Hippocampal formation (tissue), 2 donors: ENCODE results near the gene ATP6V1B1.

Experiments used
- DNase-seq, 2 donors: peaks; one replicate each; lab custom pipeline; 2025; lab: John Stamatoyannopoulos, UW

The ATP6V1B1 gene

GRCh38 chr2:70901227-70902066 is 34.3 kb upstream of the ATP6V1B1 start:
- DNase-seq: no peak

- no peak for DNase-seq
Measured at GRCh38 chr2:70902067-70902442, 33.6 kb upstream of the ATP6V1B1 start.

GRCh38 chr2:70902579-70902978 is 33.1 kb upstream of the ATP6V1B1 start:
- DNase-seq: no peak

- DNase-seq: no peak
Measured at GRCh38 chr2:70903171-70903570, 32.5 kb upstream of the ATP6V1B1 start.

GRCh38 chr2:70903641-70904340 is 31.9 kb upstream of the ATP6V1B1 start:
- DNase-seq: no peak

GRCh38 chr2:70904371-70905216 is 31.1 kb upstream of the ATP6V1B1 start:
- DNase-seq: no peak

- no peak for DNase-seq
Measured at GRCh38 chr2:70905443-70906421, 30.0 kb upstream of the ATP6V1B1 start.

- no peak for DNase-seq
Measured at GRCh38 chr2:70906439-70907005, 29.2 kb upstream of the ATP6V1B1 start.

- DNase-seq: no peak
Measured at GRCh38 chr2:70907130-70908057, 28.3 kb upstream of the ATP6V1B1 start.

GRCh38 chr2:70916291-70916690 is 19.4 kb upstream of the ATP6V1B1 start:
- DNase-seq: no peak

- DNase-seq: no peak
Measured at GRCh38 chr2:70918016-70918415, 17.7 kb upstream of the ATP6V1B1 start.

GRCh38 chr2:70919672-70920366 is 15.9 kb upstream of the ATP6V1B1 start:
- peak; percentile 48 to 68 for DNase-seq

- DNase-seq: no peak
Measured at GRCh38 chr2:70920367-70920715, 15.4 kb upstream of the ATP6V1B1 start.

GRCh38 chr2:70921031-70921430 is 14.7 kb upstream of the ATP6V1B1 start:
- no peak for DNase-seq

- DNase-seq: no peak
Measured at GRCh38 chr2:70921839-70922234, 13.9 kb upstream of the ATP6V1B1 start.

GRCh38 chr2:70922235-70923234 is 13.2 kb upstream of the ATP6V1B1 start:
- DNase-seq: no peak

- no peak for DNase-seq
Measured at GRCh38 chr2:70923378-70924015, 12.2 kb upstream of the ATP6V1B1 start.
